Breast epithelium (tissue), 4 donors: Measurements from ENCODE around the gene TANK. TPM values are rescaled to one million over a fixed set of nuclear protein-coding genes. Genes with fewer than 3 reads are reported as not detected.

Experiments used
- DNase-seq, 2 donors: peaks; one replicate each; pipeline ENCODE4 v3.0.0-alpha.2; 2019; ENCODE audit warnings: low spot score in 2 of 2
- H3K27ac ChIP-seq, 2 donors: fragments of 200-600 bp; sonication (generic) in 1 of 2; one replicate each; pipeline ENCODE4 v1.5.1; 2016 to 2019; ENCODE audit warnings: mild to moderate bottlenecking in 1 of 2
- H3K27me3 ChIP-seq, 2 donors: fragments of 200-600 bp; sonication (generic) in 1 of 2; one replicate each; pipeline versions ENCODE4 v1.5.1 to v1.6.0; 2017 to 2019; ENCODE audit warnings: control low read depth in 1 of 2, mild to moderate bottlenecking in 1 of 2
- H3K36me3 ChIP-seq: fragments of 200-600 bp; one replicate; pipeline ENCODE4 v1.5.1; 2019
- H3K4me1 ChIP-seq, 2 donors: fragments of 200-600 bp; sonication (generic); one replicate each; pipeline ENCODE4 v1.5.1; 2016 to 2019; ENCODE audit warnings: control low read depth in 1 of 2
- H3K4me3 ChIP-seq, 3 donors: fragments of 200-600 bp; sonication (generic); 1 replicate in 2 of 3; 2 replicates in 1 of 3; pipeline ENCODE4 v1.5.1; 2016 to 2019; ENCODE audit warnings: mild to moderate bottlenecking in 3 of 3, moderate library complexity in 2 of 3
- H3K9me3 ChIP-seq, 2 donors: fragments of 200-600 bp; sonication (generic) in 1 of 2; one replicate each; pipeline ENCODE4 v1.5.1; 2016 to 2019; ENCODE audit warnings: control low read depth in 1 of 2
- POLR2A ChIP-seq: fragments of 450-650 bp; IDR thresholded peaks from one replicate; pipeline ENCODE4 v1.6.1; 2016; ENCODE audit warnings: antibody characterized with exemption, mild to moderate bottlenecking, moderate library complexity
- POLR2AphosphoS5 ChIP-seq, 3 donors: sonication (generic); formaldehyde crosslinking; IDR thresholded peaks; one replicate each; pipeline ENCODE4 v1.6.1; 2017; ENCODE audit warnings: antibody characterized with exemption in 3 of 3
- intact Hi-C: fragments of 100-400 bp; cut with DNase I; formaldehyde crosslinking; loops from one replicate; pipeline ENCODE4 v1.15.1; 2023; ENCODE audit warnings: low total_unique reads
- total RNA-seq, 3 donors: library from RNA; depleted of rRNA; stranded (reverse); fragments of >200 nt; gene quantifications; one replicate each; pipeline ENCODE4 v1.1.0, GENCODE V29; 2016
- TF ChIP-seq, protein P1 (sequence below), 3 donors: fragments of 450-650 bp; IDR thresholded peaks; one replicate each; pipeline ENCODE4 v1.5.1; 2016 to 2017; ENCODE audit warnings: antibody characterized with exemption in 3 of 3, mild to moderate bottlenecking in 3 of 3, moderate library complexity in 3 of 3

TANK gene
- total RNA-seq, 3 donors from 2014 or later, result 128 to 242 (median 166) TPM

DNA sequence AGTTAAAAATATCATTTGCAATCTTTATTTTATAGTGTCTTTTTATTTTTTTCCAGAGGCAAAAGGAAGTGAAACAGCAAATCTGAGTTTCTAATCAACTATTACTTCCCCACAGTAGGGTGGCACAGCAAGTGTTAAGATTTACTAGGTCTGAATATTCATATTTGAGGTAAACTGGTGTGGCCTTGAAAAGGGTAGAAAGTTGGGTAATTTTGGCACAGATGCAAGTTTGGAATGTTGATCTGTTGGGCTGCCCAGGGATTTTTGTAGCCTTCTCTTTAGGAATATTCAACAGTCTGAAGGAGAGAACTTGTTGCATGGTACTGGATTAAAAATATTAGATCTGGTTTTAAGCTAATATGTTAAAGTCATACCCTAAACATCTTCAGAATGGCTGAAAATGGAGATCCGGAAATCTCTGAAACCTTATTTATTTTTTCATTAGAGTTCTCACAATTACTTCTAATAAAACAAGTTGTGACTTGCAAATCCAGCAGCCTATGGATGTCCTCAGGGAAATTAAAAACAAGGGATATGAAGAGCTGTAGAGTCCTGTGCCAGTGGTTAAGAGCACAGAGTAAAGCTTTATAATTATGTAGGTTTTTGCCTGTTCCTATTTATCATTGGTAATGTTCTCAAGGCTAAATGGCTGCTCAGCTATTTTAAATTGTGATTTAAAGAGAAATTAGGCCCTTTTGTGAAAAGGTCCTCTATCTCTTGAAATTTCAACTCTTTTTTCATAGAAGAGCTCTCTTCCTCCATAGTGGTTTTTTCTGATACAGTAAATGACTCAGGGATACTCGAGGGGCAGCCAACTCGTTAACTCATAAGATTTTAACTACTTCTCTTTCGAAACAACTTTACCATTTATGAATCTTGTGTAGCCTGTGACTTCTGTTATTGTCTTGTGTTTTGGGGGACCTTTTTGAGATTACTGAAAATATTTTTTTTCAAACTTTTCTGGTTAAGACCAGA, 11.0 kb downstream of the TANK start:
- TF ChIP-seq POLR2AphosphoS5 (IDR thresholded peaks at IDR 0.05) (no peak), POLR2A (no peak)
- TF ChIP-seq, protein P1, sequence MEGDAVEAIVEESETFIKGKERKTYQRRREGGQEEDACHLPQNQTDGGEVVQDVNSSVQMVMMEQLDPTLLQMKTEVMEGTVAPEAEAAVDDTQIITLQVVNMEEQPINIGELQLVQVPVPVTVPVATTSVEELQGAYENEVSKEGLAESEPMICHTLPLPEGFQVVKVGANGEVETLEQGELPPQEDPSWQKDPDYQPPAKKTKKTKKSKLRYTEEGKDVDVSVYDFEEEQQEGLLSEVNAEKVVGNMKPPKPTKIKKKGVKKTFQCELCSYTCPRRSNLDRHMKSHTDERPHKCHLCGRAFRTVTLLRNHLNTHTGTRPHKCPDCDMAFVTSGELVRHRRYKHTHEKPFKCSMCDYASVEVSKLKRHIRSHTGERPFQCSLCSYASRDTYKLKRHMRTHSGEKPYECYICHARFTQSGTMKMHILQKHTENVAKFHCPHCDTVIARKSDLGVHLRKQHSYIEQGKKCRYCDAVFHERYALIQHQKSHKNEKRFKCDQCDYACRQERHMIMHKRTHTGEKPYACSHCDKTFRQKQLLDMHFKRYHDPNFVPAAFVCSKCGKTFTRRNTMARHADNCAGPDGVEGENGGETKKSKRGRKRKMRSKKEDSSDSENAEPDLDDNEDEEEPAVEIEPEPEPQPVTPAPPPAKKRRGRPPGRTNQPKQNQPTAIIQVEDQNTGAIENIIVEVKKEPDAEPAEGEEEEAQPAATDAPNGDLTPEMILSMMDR (IDR thresholded peaks at IDR 0.05), result no peak
- H3K27me3 ChIP-seq, result no peaks in the 10 kb centered on the region
- H3K4me1 ChIP-seq, result peaks cover 0 to 13% of the 10 kb centered on the region in 2 donors
- no peaks in the 10 kb centered on the region for H3K36me3 ChIP-seq
- no peak overlapping the region for H3K4me3 ChIP-seq
- H3K9me3 ChIP-seq, result no peaks in the 10 kb centered on the region
- no peak for DNase-seq
- intact Hi-C loops, result no loop called here
- H3K27ac ChIP-seq, result no peak overlapping the region

DNA sequence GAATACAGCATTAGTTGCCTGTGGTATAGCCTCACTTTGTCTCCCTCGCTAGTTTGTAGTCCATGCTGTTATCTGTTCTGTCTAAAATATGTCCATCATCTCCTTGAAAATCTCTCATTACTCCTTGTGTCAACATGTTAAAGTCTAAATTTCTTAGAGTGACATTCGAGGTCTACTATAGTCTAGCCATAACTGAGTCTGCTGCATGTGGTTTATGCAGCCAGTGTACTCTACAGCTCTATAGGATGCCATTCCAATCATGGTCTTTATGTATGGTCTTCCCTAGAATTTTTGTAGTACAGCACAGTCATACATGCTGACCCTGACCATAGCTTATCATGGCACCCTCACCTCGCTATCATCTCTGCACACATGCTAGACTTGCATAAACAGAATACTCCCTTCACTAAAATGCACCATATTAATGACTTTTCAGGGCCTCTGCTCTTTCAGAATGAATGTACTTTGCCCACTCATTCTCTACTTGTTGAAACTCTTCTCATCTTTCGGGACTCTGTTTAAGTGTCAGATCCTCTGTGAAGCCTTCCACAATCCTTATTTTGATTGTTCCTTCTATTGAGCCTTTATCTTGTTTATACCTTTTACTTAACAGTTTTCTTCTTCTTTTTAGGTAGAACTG, 12.8 kb downstream of the TANK start:
- TF ChIP-seq POLR2AphosphoS5 (IDR thresholded peaks at IDR 0.05) (no peak), POLR2A (no peak)
- TF ChIP-seq, protein P1 (IDR thresholded peaks at IDR 0.05), result no peak
- DNase-seq, result no peak
- Histone ChIP-seq H3K27me3 (no peaks in the 10 kb centered on the region), H3K4me1 (peaks cover 0 to 4% of the 10 kb centered on the region in 2 donors), H3K9me3 (no peaks in the 10 kb centered on the region), H3K4me3 (no peak overlapping the region), H3K27ac (no peak overlapping the region), H3K36me3 (no peaks in the 10 kb centered on the region)
- intact Hi-C loops, result no loop called here

DNA sequence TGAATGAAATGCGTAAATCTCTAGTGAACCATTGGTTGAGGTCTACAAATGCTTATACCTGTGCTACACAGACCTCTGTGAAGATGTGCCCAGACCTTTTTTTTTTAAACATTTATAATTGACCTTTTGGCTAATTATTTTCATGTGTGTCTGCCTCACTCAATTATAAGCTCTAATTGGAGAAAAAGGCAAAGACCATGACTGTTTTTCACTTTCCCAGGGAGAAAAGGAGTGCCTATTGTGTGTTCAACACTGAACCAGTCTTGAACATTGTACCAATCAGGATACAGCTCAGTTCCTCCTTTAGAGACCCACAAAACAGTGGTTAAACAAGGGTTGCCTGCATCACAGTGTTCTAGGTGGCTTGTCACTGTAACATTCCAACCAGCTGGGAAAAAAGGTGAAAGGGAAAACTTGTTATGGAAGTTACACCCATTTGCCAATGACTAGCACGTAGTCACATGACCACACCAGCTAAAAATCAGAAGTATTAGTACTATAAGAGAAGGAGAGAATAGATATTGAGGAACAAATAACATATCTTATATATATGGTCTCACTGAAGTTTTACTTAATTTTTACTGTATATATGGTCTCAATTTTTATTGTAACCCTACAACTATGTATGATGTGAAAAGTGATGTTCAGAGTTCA, 13.4 kb downstream of the TANK start:
- no peak for DNase-seq
- Histone ChIP-seq H3K27me3 (no peaks in the 10 kb centered on the region), H3K4me3 (no peak overlapping the region), H3K9me3 (no peaks in the 10 kb centered on the region), H3K27ac (no peak overlapping the region), H3K36me3 (no peaks in the 10 kb centered on the region), H3K4me1 (peaks cover 0 to 4% of the 10 kb centered on the region in 2 donors)
- TF ChIP-seq POLR2A (no peak), POLR2AphosphoS5 (IDR thresholded peaks at IDR 0.05) (no peak)
- TF ChIP-seq, protein P1 (IDR thresholded peaks at IDR 0.05), result no peak
- intact Hi-C loops, result no loop called here

DNA sequence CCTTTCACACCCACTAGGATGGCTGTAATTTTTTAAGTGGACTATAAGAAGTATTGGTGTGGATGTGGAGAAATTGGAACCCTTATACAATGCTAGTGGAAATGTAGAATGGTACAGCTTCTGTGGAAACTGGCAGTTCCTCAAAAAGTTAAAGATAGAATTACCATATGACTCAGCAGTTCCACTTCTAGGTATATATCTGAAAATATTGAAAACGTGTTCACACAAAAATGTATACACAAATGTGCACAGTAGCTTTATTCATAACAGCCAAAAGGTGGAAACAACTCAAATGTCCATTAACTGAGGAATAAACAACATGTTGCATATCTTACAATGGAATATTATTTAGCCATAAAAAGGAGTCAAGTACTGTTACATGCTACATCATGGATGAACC, 17.7 kb downstream of the TANK start:
- Histone ChIP-seq H3K9me3 (no peaks in the 10 kb centered on the region), H3K36me3 (no peaks in the 10 kb centered on the region), H3K4me3 (no peak overlapping the region), H3K4me1 (no peaks in the 10 kb centered on the region), H3K27ac (no peak overlapping the region), H3K27me3 (no peaks in the 10 kb centered on the region)
- intact Hi-C loops, result no loop called here
- DNase-seq, result no peak
- TF ChIP-seq, protein P1 (IDR thresholded peaks at IDR 0.05), result no peak
- TF ChIP-seq POLR2AphosphoS5 (IDR thresholded peaks at IDR 0.05) (no peak), POLR2A (no peak)
